HepG2 (cell line): ENCODE measurements around the gene ADCY9. TPM values are rescaled to one million over a fixed set of nuclear protein-coding genes. Genes with fewer than 3 reads are reported as not detected.

Source experiments
- BRF2 ChIP-seq: sonication (generic); formaldehyde crosslinking; IDR thresholded peaks from 2 replicates; pipeline ENCODE4 v1.8.1; 2022; ENCODE audit warnings: mild to moderate bottlenecking, missing genetic modification reagents
- ELK4 ChIP-seq: sonication (generic); formaldehyde crosslinking; IDR thresholded peaks from 2 replicates; pipeline ENCODE4 v1.9.0; 2021; ENCODE audit warnings: missing genetic modification reagents, borderline replicate concordance
- ETV5 ChIP-seq: IDR thresholded peaks from 2 replicates; pipeline ENCODE4 v1.6.1; 2018; ENCODE audit warnings: missing biosample characterization, missing genetic modification reagents, inconsistent platforms, borderline replicate concordance
- MBNL3 ChIP-seq: fragments of 250-450 bp; sonication (Bioruptor Pico); conservative IDR thresholded peaks from 2 replicates; pipeline ENCODE4 v1.8.0; 2022; ENCODE audit warnings: mild to moderate bottlenecking, inconsistent platforms
- PLSCR1 ChIP-seq: sonication (generic); formaldehyde crosslinking; IDR thresholded peaks from 2 replicates; pipeline ENCODE4 v1.5.0; 2020; ENCODE audit warnings: missing genetic modification reagents, mild to moderate bottlenecking, borderline replicate concordance
- SMAD3 ChIP-seq: sonication (generic); formaldehyde crosslinking; IDR thresholded peaks from 2 replicates; pipeline ENCODE4 v1.4.0; 2020; ENCODE audit warnings: missing genetic modification reagents
- SP5 ChIP-seq: IDR thresholded peaks from 2 replicates; pipeline ENCODE4 v1.6.1; 2016; ENCODE audit warnings: low read depth, borderline replicate concordance
- ZNF33A ChIP-seq: sonication (generic); formaldehyde crosslinking; IDR thresholded peaks from 2 replicates; pipeline ENCODE4 v1.5.1; 2020; ENCODE audit warnings: missing genetic modification reagents, mild to moderate bottlenecking, moderate library complexity, borderline replicate concordance
- ZNF570 ChIP-seq: sonication (generic); formaldehyde crosslinking; IDR thresholded peaks from 2 replicates; pipeline ENCODE4 v1.4.0; 2020; ENCODE audit warnings: mild to moderate bottlenecking, missing genetic modification reagents, borderline replicate concordance
- ZNF772 ChIP-seq: sonication (generic); formaldehyde crosslinking; IDR thresholded peaks from 2 replicates; pipeline ENCODE4 v1.5.0; 2020; ENCODE audit warnings: mild to moderate bottlenecking, missing genetic modification reagents
- ZNF891 ChIP-seq: sonication (generic); formaldehyde crosslinking; IDR thresholded peaks from 2 replicates; pipeline ENCODE4 v1.5.0; 2020; ENCODE audit warnings: mild to moderate bottlenecking, missing genetic modification reagents
- ZXDC ChIP-seq: sonication (generic); formaldehyde crosslinking; IDR thresholded peaks from 2 replicates; pipeline ENCODE4 v1.5.0; 2020; ENCODE audit warnings: mild to moderate bottlenecking, missing genetic modification reagents
- polyA plus RNA-seq, 8 experiments: library from polyadenylated mRNA; depleted of rRNA in 3 of 8; stranded (reverse) in 7 of 8; unstranded in 1 of 8; fragments of >200 nt; fragmentation: Illumina TruSeq in 4 of 8; extraction: Trizol in 4 of 8; gene quantifications; 2 replicates each; pipeline versions ENCODE4 v1.2.1 to v1.2.3, GENCODE V29; 2011 to 2016; ENCODE audit warnings: low read depth in 4 of 8, missing spikeins in 1 of 8, mixed read lengths in 1 of 8; ENCODE audit not compliant: insufficient read depth in 1 of 8
- total RNA-seq, 5 experiments: library from RNA; depleted of rRNA; stranded (reverse); fragments of >200 nt; fragmentation: Illumina TruSeq; extraction: Trizol; gene quantifications; 2 replicates each; pipeline ENCODE4 v1.2.3, GENCODE V29; 2016; ENCODE audit warnings: low read depth in 1 of 5
- TF ChIP-seq, protein P1 (sequence below): sonication (generic); formaldehyde crosslinking; IDR thresholded peaks from 2 replicates; pipeline ENCODE4 v1.5.0; 2020; ENCODE audit warnings: missing genetic modification reagents
- TF ChIP-seq, protein P2 (sequence below): sonication (generic); formaldehyde crosslinking; conservative IDR thresholded peaks from 2 replicates; pipeline ENCODE4 v1.4.0; 2020; ENCODE audit warnings: missing genetic modification reagents

ADCY9 gene
- total and polyA plus RNA-seq, 2 of the 13 experiments (the other 11 are each of a cell fraction or from before 2014, with no cell fraction given): 11.2 to 13.9 TPM

GRCh38 chr16:3952737-3953131 is 163.5 kb downstream of the ADCY9 start (continued):
- TF ChIP-seq ELK4 (CRISPR knock-in tag): no peak
- TF ChIP-seq ZNF891 (CRISPR knock-in tag): no peak
- TF ChIP-seq, protein P1, sequence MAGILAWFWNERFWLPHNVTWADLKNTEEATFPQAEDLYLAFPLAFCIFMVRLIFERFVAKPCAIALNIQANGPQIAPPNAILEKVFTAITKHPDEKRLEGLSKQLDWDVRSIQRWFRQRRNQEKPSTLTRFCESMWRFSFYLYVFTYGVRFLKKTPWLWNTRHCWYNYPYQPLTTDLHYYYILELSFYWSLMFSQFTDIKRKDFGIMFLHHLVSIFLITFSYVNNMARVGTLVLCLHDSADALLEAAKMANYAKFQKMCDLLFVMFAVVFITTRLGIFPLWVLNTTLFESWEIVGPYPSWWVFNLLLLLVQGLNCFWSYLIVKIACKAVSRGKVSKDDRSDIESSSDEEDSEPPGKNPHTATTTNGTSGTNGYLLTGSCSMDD (CRISPR knock-in tag): no peak
- no peak for TF ChIP-seq ZNF772 (CRISPR knock-in tag)
- TF ChIP-seq PLSCR1 (CRISPR knock-in tag): no peak
- no peak for TF ChIP-seq BRF2 (CRISPR knock-in tag)
- TF ChIP-seq, protein P2, sequence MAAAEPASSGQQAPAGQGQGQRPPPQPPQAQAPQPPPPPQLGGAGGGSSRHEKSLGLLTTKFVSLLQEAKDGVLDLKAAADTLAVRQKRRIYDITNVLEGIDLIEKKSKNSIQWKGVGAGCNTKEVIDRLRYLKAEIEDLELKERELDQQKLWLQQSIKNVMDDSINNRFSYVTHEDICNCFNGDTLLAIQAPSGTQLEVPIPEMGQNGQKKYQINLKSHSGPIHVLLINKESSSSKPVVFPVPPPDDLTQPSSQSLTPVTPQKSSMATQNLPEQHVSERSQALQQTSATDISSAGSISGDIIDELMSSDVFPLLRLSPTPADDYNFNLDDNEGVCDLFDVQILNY: no peak
- no peak for TF ChIP-seq ZNF33A (CRISPR knock-in tag)
- TF ChIP-seq MBNL3: no peak
- no peak for TF ChIP-seq ETV5 (CRISPR knock-in tag)
- TF ChIP-seq SMAD3: no peak
- TF ChIP-seq ZNF570: no peak
- TF ChIP-seq SP5 (CRISPR knock-in tag): no peak
- no peak for TF ChIP-seq ZXDC (CRISPR knock-in tag)
- TF ChIP-seq, all 625 proteins: peak for 0
